ENCODE measurements around the gene LEPROT.

- TF ChIP-seq CTCF (IDR thresholded peaks at IDR 0.05; ENCODE audit: low read depth, low read length, poor library complexity, severe bottlenecking), result no peak
- TF ChIP-seq EZH2phosphoT487 (IDR thresholded peaks at IDR 0.05; ENCODE audit: borderline replicate concordance, low read length), result no peak
Measured at GRCh38 chr1:65471213-65471833, 50.9 kb downstream of the LEPROT start.

Data from DOHH2 (cell line).